ENCODE results near the gene RACGAP1. TPM values are rescaled to one million over a fixed set of nuclear protein-coding genes. Genes with fewer than 3 reads are reported as not detected.

RACGAP1 gene
- total RNA-seq, 4 donors from 2014 or later, result 4.0 to 7.2 (median 6.2) TPM

- TF ChIP-seq CTCF (IDR thresholded peaks at IDR 0.05), result no peak
- no peak for TF ChIP-seq POLR2A (IDR thresholded peaks at IDR 0.05)
- Histone ChIP-seq H3K27me3 (no peaks in the 10 kb centered on the region), H3K36me3 (no peaks in the 10 kb centered on the region), H3K27ac (no peak overlapping the region), H3K9me3 (no peaks in the 10 kb centered on the region), H3K4me1 (no peaks in the 10 kb centered on the region), H3K4me3 (replicated peaks in 1 of 3) (no peak overlapping the region)
- 88 to 89% methylated on average over 5 of the region's 5 CpGs for WGBS, 2 donors
- DNase-seq, result no peak
- intact Hi-C loops (cut with DNase I), result no loop called here
Observed at GRCh38 chr12:49985981-49986380, 39.3 kb downstream of the RACGAP1 start.

GRCh38 chr12:49984476-49985359 lies 40.6 kb downstream of the RACGAP1 start:
- no peak overlapping the region for H3K4me3 ChIP-seq (replicated peaks in 1 of 3)
- intact Hi-C loops (cut with DNase I), result no loop called here
- H3K27ac ChIP-seq, result no peak overlapping the region

GRCh38 chr12:49983892-49984291 lies 41.4 kb downstream of the RACGAP1 start:
- 11 to 13% methylated on average over 8 of the region's 8 CpGs for WGBS, 2 donors
- H3K4me3 ChIP-seq (replicated peaks in 1 of 3), result no peak overlapping the region
- TF ChIP-seq CTCF (IDR thresholded peaks at IDR 0.05) (no peak), POLR2A (IDR thresholded peaks at IDR 0.05) (no peak)
- no peaks in the 10 kb centered on the region for H3K27me3 ChIP-seq
- DNase-seq, result no peak
- H3K36me3 ChIP-seq, result no peaks in the 10 kb centered on the region
- no peak overlapping the region for H3K27ac ChIP-seq
- no peaks in the 10 kb centered on the region for H3K4me1 ChIP-seq
- intact Hi-C loops (cut with DNase I), result no loop called here
- H3K9me3 ChIP-seq, result no peaks in the 10 kb centered on the region

More at GRCh38 chr12:49984476-49985359, 40.6 kb downstream of the RACGAP1 start:
- Histone ChIP-seq H3K36me3 (no peaks in the 10 kb centered on the region), H3K9me3 (no peaks in the 10 kb centered on the region), H3K27me3 (no peaks in the 10 kb centered on the region), H3K4me1 (no peaks in the 10 kb centered on the region)
- TF ChIP-seq POLR2A (IDR thresholded peaks at IDR 0.05) (no peak), CTCF (IDR thresholded peaks at IDR 0.05) (no peak)
- WGBS, 2 donors, result 84 to 88% methylated on average over 9 of the region's 9 CpGs
- no peak for DNase-seq

- no peaks in the 10 kb centered on the region for H3K36me3 ChIP-seq
- no peak overlapping the region for H3K27ac ChIP-seq
- TF ChIP-seq POLR2A (IDR thresholded peaks at IDR 0.05) (no peak), CTCF (IDR thresholded peaks at IDR 0.05) (no peak)
- no peak overlapping the region for H3K4me3 ChIP-seq (replicated peaks in 1 of 3)
- H3K4me1 ChIP-seq, result no peaks in the 10 kb centered on the region
- H3K27me3 ChIP-seq, result no peaks in the 10 kb centered on the region
- DNase-seq, result no peak
- 89 to 90% methylated on average over 7 of the region's 7 CpGs for WGBS, 2 donors
- no peaks in the 10 kb centered on the region for H3K9me3 ChIP-seq
- intact Hi-C loops (cut with DNase I), result no loop called here
Observed at GRCh38 chr12:49982246-49983087, 42.8 kb downstream of the RACGAP1 start.
